ENCODE data around the gene ACD.

The ACD gene

DNA sequence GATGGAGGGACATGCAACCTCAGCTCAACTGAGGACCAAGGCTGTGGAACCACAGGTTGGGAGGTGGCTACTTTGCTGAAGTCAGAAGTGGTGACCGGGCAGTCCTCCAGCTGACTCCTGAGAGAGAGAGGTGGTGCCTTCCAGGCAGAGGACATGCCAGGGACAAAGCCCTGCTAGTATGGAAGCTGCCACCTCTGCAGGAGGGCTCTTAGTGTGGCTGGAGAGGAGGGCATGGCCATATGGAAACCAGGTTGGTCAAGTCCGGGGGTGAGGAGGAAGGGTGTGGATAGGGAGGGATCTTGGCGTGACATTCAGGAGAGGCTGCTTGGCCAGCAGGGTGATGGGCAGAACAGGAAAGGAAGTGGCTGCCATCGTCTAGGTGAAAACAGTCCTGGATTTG, 12.2 kb upstream of the ACD start:
- no peak for ATAC-seq

DNA sequence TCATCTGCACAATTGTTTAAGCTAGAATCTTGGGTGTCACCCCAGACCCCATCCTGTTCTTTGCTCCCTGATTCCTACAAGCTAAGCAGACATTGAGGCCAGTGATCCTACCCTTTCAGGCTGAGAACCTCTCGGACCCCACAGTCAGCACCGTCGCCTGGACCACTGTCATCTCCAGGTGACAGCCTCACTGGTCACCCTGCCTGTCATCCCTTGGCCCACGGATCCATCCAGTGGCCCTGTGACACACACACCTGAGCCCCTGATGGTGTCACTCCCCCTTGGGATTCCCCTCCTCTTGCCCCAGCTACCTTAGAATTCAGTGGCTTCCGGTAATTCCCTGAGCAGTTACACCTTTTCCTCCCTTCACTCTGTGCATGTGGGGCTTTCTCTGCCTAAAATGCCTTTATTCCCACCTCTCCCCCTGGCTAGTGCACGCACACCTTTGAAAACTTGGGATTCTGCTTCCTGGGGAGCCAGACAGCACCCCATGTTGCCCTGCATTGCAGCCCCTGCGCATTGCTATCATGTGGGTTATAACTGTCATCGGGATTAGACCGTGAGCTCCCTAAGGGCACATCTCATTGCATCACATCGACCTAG, 9.5 kb upstream of the ACD start:
- no peak for TF ChIP-seq TOX (CRISPR knock-in tag; IDR thresholded peaks at IDR 0.05; ENCODE audit: borderline replicate concordance)
- TF ChIP-seq RARB (CRISPR knock-in tag; IDR thresholded peaks at IDR 0.05) = no peak
- no peak for TF ChIP-seq ARNTL (CRISPR knock-in tag; IDR thresholded peaks at IDR 0.05; ENCODE audit: borderline replicate concordance, low read depth)
- TF ChIP-seq, protein P1, sequence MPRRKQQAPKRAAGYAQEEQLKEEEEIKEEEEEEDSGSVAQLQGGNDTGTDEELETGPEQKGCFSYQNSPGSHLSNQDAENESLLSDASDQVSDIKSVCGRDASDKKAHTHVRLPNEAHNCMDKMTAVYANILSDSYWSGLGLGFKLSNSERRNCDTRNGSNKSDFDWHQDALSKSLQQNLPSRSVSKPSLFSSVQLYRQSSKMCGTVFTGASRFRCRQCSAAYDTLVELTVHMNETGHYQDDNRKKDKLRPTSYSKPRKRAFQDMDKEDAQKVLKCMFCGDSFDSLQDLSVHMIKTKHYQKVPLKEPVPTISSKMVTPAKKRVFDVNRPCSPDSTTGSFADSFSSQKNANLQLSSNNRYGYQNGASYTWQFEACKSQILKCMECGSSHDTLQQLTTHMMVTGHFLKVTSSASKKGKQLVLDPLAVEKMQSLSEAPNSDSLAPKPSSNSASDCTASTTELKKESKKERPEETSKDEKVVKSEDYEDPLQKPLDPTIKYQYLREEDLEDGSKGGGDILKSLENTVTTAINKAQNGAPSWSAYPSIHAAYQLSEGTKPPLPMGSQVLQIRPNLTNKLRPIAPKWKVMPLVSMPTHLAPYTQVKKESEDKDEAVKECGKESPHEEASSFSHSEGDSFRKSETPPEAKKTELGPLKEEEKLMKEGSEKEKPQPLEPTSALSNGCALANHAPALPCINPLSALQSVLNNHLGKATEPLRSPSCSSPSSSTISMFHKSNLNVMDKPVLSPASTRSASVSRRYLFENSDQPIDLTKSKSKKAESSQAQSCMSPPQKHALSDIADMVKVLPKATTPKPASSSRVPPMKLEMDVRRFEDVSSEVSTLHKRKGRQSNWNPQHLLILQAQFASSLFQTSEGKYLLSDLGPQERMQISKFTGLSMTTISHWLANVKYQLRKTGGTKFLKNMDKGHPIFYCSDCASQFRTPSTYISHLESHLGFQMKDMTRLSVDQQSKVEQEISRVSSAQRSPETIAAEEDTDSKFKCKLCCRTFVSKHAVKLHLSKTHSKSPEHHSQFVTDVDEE (CRISPR knock-in tag; IDR thresholded peaks at IDR 0.05) = no peak
- no peak for TF ChIP-seq SNAI2 (CRISPR knock-in tag; IDR thresholded peaks at IDR 0.05)
- no peak for TF ChIP-seq ZNF70 (CRISPR knock-in tag; IDR thresholded peaks at IDR 0.05)
- no peak for ATAC-seq

More for the DNA sequence above, 12.2 kb upstream of the ACD start:
- TF ChIP-seq CSDC2 (CRISPR knock-in tag; IDR thresholded peaks at IDR 0.05) (no peak), ZFP30 (CRISPR knock-in tag; IDR thresholded peaks at IDR 0.05) (no peak), ESRRG (CRISPR knock-in tag; IDR thresholded peaks at IDR 0.05) (no peak), TCF4 (CRISPR knock-in tag; IDR thresholded peaks at IDR 0.05; ENCODE audit: borderline replicate concordance) (no peak), ISL1 (CRISPR knock-in tag; IDR thresholded peaks at IDR 0.05) (no peak), OSR1 (CRISPR knock-in tag; IDR thresholded peaks at IDR 0.05) (no peak), ZC3H10 (CRISPR knock-in tag; IDR thresholded peaks at IDR 0.05) (no peak)
- TF ChIP-seq, protein P2, sequence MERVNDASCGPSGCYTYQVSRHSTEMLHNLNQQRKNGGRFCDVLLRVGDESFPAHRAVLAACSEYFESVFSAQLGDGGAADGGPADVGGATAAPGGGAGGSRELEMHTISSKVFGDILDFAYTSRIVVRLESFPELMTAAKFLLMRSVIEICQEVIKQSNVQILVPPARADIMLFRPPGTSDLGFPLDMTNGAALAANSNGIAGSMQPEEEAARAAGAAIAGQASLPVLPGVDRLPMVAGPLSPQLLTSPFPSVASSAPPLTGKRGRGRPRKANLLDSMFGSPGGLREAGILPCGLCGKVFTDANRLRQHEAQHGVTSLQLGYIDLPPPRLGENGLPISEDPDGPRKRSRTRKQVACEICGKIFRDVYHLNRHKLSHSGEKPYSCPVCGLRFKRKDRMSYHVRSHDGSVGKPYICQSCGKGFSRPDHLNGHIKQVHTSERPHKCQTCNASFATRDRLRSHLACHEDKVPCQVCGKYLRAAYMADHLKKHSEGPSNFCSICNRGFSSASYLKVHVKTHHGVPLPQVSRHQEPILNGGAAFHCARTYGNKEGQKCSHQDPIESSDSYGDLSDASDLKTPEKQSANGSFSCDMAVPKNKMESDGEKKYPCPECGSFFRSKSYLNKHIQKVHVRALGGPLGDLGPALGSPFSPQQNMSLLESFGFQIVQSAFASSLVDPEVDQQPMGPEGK (CRISPR knock-in tag; IDR thresholded peaks at IDR 0.05; ENCODE audit: borderline replicate concordance) = no peak

DNA sequence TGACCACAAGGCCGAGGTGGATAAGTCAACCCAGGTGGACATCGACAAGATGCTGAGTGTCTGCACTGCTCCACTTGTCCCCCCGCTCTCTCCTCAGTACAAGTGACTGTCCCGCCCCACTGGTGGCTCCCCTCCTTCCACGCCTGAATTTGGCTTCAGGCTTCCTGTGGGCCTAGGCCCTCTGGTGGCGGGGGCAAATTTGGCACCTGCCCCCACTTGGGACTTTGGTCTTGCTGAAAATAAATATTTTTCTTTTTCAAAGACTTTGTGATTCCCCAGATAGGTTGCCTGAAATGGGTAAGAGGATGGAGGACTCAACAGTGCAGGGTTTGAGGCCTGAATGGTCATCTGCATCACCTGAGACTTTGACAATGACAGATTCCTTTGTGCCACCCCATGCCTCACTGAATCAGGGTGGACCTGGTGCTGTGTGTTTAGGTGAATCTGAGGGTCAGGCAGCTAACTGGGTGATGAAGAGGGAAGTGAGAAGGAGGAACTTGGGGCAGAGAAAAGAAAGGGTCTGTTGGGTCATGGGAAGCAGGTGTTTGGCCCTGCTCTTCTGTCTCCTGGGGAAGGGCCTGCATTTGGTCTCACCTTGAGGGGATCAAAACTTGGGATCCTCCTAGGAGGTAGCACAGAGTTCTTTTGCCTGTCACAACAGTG, 8.6 kb upstream of the ACD start:
- TF ChIP-seq, protein P3, sequence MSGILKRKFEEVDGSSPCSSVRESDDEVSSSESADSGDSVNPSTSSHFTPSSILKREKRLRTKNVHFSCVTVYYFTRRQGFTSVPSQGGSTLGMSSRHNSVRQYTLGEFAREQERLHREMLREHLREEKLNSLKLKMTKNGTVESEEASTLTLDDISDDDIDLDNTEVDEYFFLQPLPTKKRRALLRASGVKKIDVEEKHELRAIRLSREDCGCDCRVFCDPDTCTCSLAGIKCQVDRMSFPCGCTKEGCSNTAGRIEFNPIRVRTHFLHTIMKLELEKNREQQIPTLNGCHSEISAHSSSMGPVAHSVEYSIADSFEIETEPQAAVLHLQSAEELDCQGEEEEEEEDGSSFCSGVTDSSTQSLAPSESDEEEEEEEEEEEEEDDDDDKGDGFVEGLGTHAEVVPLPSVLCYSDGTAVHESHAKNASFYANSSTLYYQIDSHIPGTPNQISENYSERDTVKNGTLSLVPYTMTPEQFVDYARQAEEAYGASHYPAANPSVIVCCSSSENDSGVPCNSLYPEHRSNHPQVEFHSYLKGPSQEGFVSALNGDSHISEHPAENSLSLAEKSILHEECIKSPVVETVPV (CRISPR knock-in tag; IDR thresholded peaks at IDR 0.05) = no peak
- TF ChIP-seq ZFP3 (CRISPR knock-in tag; IDR thresholded peaks at IDR 0.05) (no peak), ZNF70 (CRISPR knock-in tag; IDR thresholded peaks at IDR 0.05) (no peak), ZFP30 (CRISPR knock-in tag; IDR thresholded peaks at IDR 0.05) (no peak), CSDC2 (CRISPR knock-in tag; IDR thresholded peaks at IDR 0.05) (no peak), ZNF565 (CRISPR knock-in tag; conservative IDR thresholded peaks at IDR 0.05; ENCODE audit: low read depth) (no peak), GLIS3 (CRISPR knock-in tag; IDR thresholded peaks at IDR 0.05) (no peak), TCF4 (CRISPR knock-in tag; IDR thresholded peaks at IDR 0.05; ENCODE audit: borderline replicate concordance) (no peak), ESRRG (CRISPR knock-in tag; IDR thresholded peaks at IDR 0.05) (no peak), ARNTL (CRISPR knock-in tag; IDR thresholded peaks at IDR 0.05; ENCODE audit: borderline replicate concordance, low read depth) (no peak), PPARA (CRISPR knock-in tag; IDR thresholded peaks at IDR 0.05; ENCODE audit: borderline replicate concordance) (no peak), ZNF8 (CRISPR knock-in tag; IDR thresholded peaks at IDR 0.05) (no peak), OSR1 (CRISPR knock-in tag; IDR thresholded peaks at IDR 0.05) (no peak)
- TF ChIP-seq, protein P4, sequence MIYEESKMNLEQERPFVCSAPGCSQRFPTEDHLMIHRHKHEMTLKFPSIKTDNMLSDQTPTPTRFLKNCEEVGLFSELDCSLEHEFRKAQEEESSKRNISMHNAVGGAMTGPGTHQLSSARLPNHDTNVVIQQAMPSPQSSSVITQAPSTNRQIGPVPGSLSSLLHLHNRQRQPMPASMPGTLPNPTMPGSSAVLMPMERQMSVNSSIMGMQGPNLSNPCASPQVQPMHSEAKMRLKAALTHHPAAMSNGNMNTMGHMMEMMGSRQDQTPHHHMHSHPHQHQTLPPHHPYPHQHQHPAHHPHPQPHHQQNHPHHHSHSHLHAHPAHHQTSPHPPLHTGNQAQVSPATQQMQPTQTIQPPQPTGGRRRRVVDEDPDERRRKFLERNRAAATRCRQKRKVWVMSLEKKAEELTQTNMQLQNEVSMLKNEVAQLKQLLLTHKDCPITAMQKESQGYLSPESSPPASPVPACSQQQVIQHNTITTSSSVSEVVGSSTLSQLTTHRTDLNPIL (CRISPR knock-in tag; IDR thresholded peaks at IDR 0.05; ENCODE audit: low read depth) = no peak
- TF ChIP-seq, protein P2 (CRISPR knock-in tag; IDR thresholded peaks at IDR 0.05; ENCODE audit: borderline replicate concordance) = no peak
- TF ChIP-seq, protein P1 (CRISPR knock-in tag; IDR thresholded peaks at IDR 0.05) = no peak
- ATAC-seq = no peak
